ENCODE data around the gene TNK1. TPM values are rescaled to one million over a fixed set of nuclear protein-coding genes. Genes with fewer than 3 reads are reported as not detected.

The TNK1 gene
- total RNA-seq, 4 donors from 2014 or later: 38.9 to 110 (median 53.2) TPM

DNA sequence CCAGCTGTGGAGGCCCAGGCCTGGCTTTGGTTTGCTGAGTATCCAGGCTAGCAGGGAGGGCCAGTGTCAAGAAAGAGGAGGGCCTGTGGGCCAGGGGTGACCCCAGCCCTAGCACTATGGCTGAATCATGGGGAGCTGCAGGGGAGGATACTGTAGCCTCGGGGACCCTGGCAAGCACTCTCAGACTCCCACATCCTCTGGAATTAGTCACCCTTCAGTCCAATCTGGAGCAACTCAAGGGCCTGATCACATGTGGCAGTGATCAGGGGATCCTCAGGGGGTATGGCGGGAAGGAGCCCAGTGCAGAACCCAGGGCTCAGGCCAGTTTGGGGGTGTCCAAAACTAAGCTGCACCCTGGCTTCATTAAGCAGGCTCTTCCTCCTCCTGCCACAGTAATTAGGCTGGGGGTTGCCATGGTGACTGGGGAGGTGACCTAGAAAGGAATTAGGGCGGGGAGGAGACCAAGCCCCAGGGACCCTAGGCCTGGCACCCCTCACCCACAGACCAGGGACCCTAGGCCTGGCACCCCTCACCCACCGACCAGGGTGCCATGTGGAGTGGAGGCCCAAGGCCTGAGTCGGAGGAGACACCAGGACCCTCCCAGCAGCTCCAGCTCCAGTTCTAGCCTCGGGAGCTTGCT lies 32.6 kb downstream of the TNK1 start:
- DNase-seq: no peak
- H3K4me3 ChIP-seq: no peak overlapping the region
- no peaks in the 10 kb centered on the region for H3K27me3 ChIP-seq
- H3K27ac ChIP-seq: no peak overlapping the region
- no peak for TF ChIP-seq EP300 (IDR thresholded peaks at IDR 0.05; ENCODE audit: low read depth)
- TF ChIP-seq, protein P1, sequence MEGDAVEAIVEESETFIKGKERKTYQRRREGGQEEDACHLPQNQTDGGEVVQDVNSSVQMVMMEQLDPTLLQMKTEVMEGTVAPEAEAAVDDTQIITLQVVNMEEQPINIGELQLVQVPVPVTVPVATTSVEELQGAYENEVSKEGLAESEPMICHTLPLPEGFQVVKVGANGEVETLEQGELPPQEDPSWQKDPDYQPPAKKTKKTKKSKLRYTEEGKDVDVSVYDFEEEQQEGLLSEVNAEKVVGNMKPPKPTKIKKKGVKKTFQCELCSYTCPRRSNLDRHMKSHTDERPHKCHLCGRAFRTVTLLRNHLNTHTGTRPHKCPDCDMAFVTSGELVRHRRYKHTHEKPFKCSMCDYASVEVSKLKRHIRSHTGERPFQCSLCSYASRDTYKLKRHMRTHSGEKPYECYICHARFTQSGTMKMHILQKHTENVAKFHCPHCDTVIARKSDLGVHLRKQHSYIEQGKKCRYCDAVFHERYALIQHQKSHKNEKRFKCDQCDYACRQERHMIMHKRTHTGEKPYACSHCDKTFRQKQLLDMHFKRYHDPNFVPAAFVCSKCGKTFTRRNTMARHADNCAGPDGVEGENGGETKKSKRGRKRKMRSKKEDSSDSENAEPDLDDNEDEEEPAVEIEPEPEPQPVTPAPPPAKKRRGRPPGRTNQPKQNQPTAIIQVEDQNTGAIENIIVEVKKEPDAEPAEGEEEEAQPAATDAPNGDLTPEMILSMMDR (IDR thresholded peaks at IDR 0.05): no peak
- no peak for TF ChIP-seq POLR2A (IDR thresholded peaks at IDR 0.05)
- no peak for TF ChIP-seq POLR2AphosphoS5 (IDR thresholded peaks at IDR 0.05)
- no peaks in the 10 kb centered on the region for H3K4me1 ChIP-seq
- intact Hi-C loops (cut with DNase I; ENCODE audit: low total_unique reads): no loop called here
- H3K9me3 ChIP-seq: no peaks in the 10 kb centered on the region
- no peaks in the 10 kb centered on the region for H3K36me3 ChIP-seq
- in situ Hi-C loops (cut with MboI; ENCODE audit: low pct_ligation_motif_present in 1 of 4, low pct_unique_long_range_greater_than_20kb in 1 of 4, low sequenced_read_pairs in 3 of 4): no loop called here
- WGBS, 2 donors (ENCODE audit: low coverage in 1 of 2): 20 to 60% methylated on average over 1 to 5 of the region's 6 CpGs

DNA sequence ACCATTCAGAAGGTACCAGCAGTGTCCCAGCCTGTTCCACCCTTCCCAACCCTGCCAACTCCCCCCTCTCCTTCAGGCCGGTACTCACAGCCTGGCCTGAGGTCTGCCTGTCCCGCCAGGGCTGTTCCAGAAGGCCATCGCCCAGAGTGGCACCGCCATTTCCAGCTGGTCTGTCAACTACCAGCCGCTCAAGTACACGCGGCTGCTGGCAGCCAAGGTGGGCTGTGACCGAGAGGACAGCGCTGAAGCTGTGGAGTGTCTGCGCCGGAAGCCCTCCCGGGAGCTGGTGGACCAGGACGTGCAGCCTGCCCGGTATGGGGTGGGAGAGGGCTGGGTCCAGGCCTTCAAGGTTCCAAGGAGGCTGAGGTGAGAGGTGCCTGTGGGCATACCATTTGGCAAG lies 33.9 kb downstream of the TNK1 start:
- no peak overlapping the region for H3K27ac ChIP-seq
- 86% methylated on average over 14 of the region's 14 CpGs; no CpG with 5 or more reads in 1 of the 2 donors for whole genome bisulfite sequencing, 2 donors (ENCODE audit: low coverage in 1 of 2)
- H3K4me1 ChIP-seq: no peaks in the 10 kb centered on the region
- in situ Hi-C loops (cut with MboI; ENCODE audit: low pct_ligation_motif_present in 1 of 4, low pct_unique_long_range_greater_than_20kb in 1 of 4, low sequenced_read_pairs in 3 of 4) (no loop called here), intact Hi-C loops (cut with DNase I; ENCODE audit: low total_unique reads) (no loop called here)
- no peaks in the 10 kb centered on the region for H3K9me3 ChIP-seq
- H3K36me3 ChIP-seq: no peaks in the 10 kb centered on the region
- DNase-seq: no peak
- H3K27me3 ChIP-seq: no peaks in the 10 kb centered on the region
- H3K4me3 ChIP-seq: no peak overlapping the region
- TF ChIP-seq POLR2AphosphoS5 (IDR thresholded peaks at IDR 0.05) (no peak), EP300 (IDR thresholded peaks at IDR 0.05; ENCODE audit: low read depth) (no peak), POLR2A (IDR thresholded peaks at IDR 0.05) (no peak)
- TF ChIP-seq, protein P1 (IDR thresholded peaks at IDR 0.05): no peak

DNA sequence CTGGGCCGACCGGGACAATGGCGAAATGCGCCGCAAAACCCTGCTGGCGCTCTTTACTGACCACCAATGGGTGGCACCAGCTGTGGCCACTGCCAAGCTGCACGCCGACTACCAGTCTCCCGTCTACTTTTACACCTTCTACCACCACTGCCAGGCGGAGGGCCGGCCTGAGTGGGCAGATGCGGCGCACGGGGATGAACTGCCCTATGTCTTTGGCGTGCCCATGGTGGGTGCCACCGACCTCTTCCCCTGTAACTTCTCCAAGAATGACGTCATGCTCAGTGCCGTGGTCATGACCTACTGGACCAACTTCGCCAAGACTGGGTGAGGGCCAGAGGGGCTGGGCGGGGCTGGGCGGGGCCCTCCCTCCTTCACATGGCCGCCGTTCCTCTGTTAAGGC lies 34.9 kb downstream of the TNK1 start:
- H3K27me3 ChIP-seq: no peaks in the 10 kb centered on the region
- no peak for DNase-seq
- intact Hi-C loops (cut with DNase I; ENCODE audit: low total_unique reads): no loop called here
- no peak overlapping the region for H3K27ac ChIP-seq
- TF ChIP-seq POLR2A (IDR thresholded peaks at IDR 0.05): no peak
- no peaks in the 10 kb centered on the region for H3K36me3 ChIP-seq
- in situ Hi-C loops (cut with MboI; ENCODE audit: low pct_ligation_motif_present in 1 of 4, low pct_unique_long_range_greater_than_20kb in 1 of 4, low sequenced_read_pairs in 3 of 4): no loop called here
- H3K9me3 ChIP-seq: no peaks in the 10 kb centered on the region
- 83 to 93% methylated on average over 3 to 23 of the region's 23 CpGs for WGBS, 2 donors (ENCODE audit: low coverage in 1 of 2)
- H3K4me3 ChIP-seq: no peak overlapping the region
- no peaks in the 10 kb centered on the region for H3K4me1 ChIP-seq

DNA sequence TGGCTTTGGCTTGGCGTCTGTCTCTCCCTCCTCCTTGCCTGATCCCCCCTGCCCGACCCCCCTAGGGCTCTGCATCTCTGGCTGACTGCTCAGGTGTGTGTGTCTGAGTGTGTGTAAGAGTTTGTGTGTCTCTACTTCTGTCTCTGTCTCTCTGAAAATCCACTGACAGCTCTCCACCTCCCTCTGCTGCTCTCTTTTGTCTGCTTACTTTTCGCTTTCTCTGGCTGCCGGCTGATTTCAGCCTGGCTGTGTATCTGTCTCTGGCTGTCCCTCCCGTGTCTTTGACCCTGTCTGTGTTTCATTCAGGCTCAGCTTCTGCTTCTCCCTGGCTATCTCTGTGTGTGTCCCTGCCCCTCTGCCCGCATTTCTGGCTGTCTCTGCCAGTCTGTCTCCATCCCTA lies 35.4 kb downstream of the TNK1 start:
- H3K27me3 ChIP-seq: no peaks in the 10 kb centered on the region
- no peak for TF ChIP-seq POLR2A (IDR thresholded peaks at IDR 0.05)
- no peak for TF ChIP-seq POLR2AphosphoS5 (IDR thresholded peaks at IDR 0.05)
- no peak for TF ChIP-seq EP300 (IDR thresholded peaks at IDR 0.05; ENCODE audit: low read depth)
- TF ChIP-seq, protein P1 (IDR thresholded peaks at IDR 0.05): no peak
- no peaks in the 10 kb centered on the region for H3K36me3 ChIP-seq
- H3K9me3 ChIP-seq: no peaks in the 10 kb centered on the region
- H3K4me1 ChIP-seq: no peaks in the 10 kb centered on the region
- in situ Hi-C loops (cut with MboI; ENCODE audit: low pct_ligation_motif_present in 1 of 4, low pct_unique_long_range_greater_than_20kb in 1 of 4, low sequenced_read_pairs in 3 of 4) (no loop called here), intact Hi-C loops (cut with DNase I; ENCODE audit: low total_unique reads) (no loop called here)
- no peak for DNase-seq
- no peak overlapping the region for H3K27ac ChIP-seq
- WGBS, 2 donors (ENCODE audit: low coverage in 1 of 2): 67 to 70% methylated on average over 2 to 6 of the region's 6 CpGs
- no peak overlapping the region for H3K4me3 ChIP-seq

Data from transverse colon (tissue), 4 donors.